ENCODE data around the gene PDILT.

PDILT gene

DNA sequence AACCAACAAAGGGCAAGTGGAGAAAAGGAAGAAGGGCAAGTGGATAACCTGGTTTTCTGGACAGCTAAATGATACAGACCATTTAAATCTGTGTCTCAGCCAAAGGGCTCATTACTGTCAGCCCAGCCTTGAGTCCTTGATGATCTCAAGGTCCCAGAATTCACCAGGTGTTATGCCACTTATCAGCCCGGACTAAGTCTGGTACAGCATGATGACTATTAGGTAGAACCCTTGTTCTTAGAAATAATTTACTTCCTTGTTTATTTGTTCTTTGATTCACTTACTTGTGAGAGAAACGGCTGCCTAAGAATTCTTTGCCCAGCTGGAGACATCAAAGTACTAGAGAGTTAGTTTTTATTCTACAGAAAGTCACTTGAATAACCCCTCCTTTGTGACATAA lies 3.5 kb downstream of the PDILT start:
- H3K9me3 ChIP-seq (ENCODE audit: low read length) = no peaks in the 10 kb centered on the region
- H3K36me3 ChIP-seq (ENCODE audit: insufficient read depth, low read length) = no peaks in the 10 kb centered on the region
- no peaks in the 10 kb centered on the region for H3K27me3 ChIP-seq (ENCODE audit: insufficient read depth, low read length)
- no peaks in the 10 kb centered on the region for H3F3A ChIP-seq (ENCODE audit: insufficient read depth, low read length)
- H3K4me2 ChIP-seq (ENCODE audit: low read length) = no peak overlapping the region
- H3K9me2 ChIP-seq (ENCODE audit: low read depth, low read length) = no peaks in the 10 kb centered on the region
- H3K4me3 ChIP-seq (ENCODE audit: low read depth, low read length, poor library complexity, severe bottlenecking) = no peak overlapping the region
- no peak for TF ChIP-seq EZH2 (IDR thresholded peaks at IDR 0.05; ENCODE audit: borderline replicate concordance, low read length)
- TF ChIP-seq, protein P1, sequence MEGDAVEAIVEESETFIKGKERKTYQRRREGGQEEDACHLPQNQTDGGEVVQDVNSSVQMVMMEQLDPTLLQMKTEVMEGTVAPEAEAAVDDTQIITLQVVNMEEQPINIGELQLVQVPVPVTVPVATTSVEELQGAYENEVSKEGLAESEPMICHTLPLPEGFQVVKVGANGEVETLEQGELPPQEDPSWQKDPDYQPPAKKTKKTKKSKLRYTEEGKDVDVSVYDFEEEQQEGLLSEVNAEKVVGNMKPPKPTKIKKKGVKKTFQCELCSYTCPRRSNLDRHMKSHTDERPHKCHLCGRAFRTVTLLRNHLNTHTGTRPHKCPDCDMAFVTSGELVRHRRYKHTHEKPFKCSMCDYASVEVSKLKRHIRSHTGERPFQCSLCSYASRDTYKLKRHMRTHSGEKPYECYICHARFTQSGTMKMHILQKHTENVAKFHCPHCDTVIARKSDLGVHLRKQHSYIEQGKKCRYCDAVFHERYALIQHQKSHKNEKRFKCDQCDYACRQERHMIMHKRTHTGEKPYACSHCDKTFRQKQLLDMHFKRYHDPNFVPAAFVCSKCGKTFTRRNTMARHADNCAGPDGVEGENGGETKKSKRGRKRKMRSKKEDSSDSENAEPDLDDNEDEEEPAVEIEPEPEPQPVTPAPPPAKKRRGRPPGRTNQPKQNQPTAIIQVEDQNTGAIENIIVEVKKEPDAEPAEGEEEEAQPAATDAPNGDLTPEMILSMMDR (IDR thresholded peaks at IDR 0.05; ENCODE audit: low read length) = no peak
- H3K4me1 ChIP-seq (ENCODE audit: insufficient read depth, low read length, severe bottlenecking) = no peaks in the 10 kb centered on the region
- H3K79me2 ChIP-seq (ENCODE audit: insufficient read depth, low read length) = no peaks in the 10 kb centered on the region
- H4K20me1 ChIP-seq (ENCODE audit: insufficient read depth, low read length) = no peaks in the 10 kb centered on the region
- H3K9ac ChIP-seq (ENCODE audit: low read length) = no peak overlapping the region
- H3K27ac ChIP-seq (ENCODE audit: low read depth, low read length, poor library complexity, severe bottlenecking) = no peak overlapping the region
- no peak overlapping the region for H2AFZ ChIP-seq (ENCODE audit: low read length)

GRCh38 chr16:20399185-20399584 lies 5.4 kb downstream of the PDILT start:
- no peak overlapping the region for H3K4me3 ChIP-seq (ENCODE audit: low read depth, low read length, poor library complexity, severe bottlenecking)
- H4K20me1 ChIP-seq (ENCODE audit: insufficient read depth, low read length) = no peaks in the 10 kb centered on the region
- no peaks in the 10 kb centered on the region for H3K79me2 ChIP-seq (ENCODE audit: insufficient read depth, low read length)
- H3K9me3 ChIP-seq (ENCODE audit: low read length) = no peaks in the 10 kb centered on the region
- no peaks in the 10 kb centered on the region for H3K9me2 ChIP-seq (ENCODE audit: low read depth, low read length)
- no peak overlapping the region for H2AFZ ChIP-seq (ENCODE audit: low read length)
- H3K4me2 ChIP-seq (ENCODE audit: low read length) = no peak overlapping the region
- H3K27ac ChIP-seq (ENCODE audit: low read depth, low read length, poor library complexity, severe bottlenecking) = no peak overlapping the region
- H3F3A ChIP-seq (ENCODE audit: insufficient read depth, low read length) = no peaks in the 10 kb centered on the region
- H3K27me3 ChIP-seq (ENCODE audit: insufficient read depth, low read length) = no peaks in the 10 kb centered on the region
- no peaks in the 10 kb centered on the region for H3K36me3 ChIP-seq (ENCODE audit: insufficient read depth, low read length)
- no peak overlapping the region for H3K9ac ChIP-seq (ENCODE audit: low read length)
- no peak for TF ChIP-seq EZH2 (IDR thresholded peaks at IDR 0.05; ENCODE audit: borderline replicate concordance, low read length)
- TF ChIP-seq, protein P1 (IDR thresholded peaks at IDR 0.05; ENCODE audit: low read length) = no peak
- no peaks in the 10 kb centered on the region for H3K4me1 ChIP-seq (ENCODE audit: insufficient read depth, low read length, severe bottlenecking)

- Histone ChIP-seq H3K36me3 (ENCODE audit: insufficient read depth, low read length) (no peaks in the 10 kb centered on the region), H3K27ac (ENCODE audit: low read depth, low read length, poor library complexity, severe bottlenecking) (no peak overlapping the region), H4K20me1 (ENCODE audit: insufficient read depth, low read length) (no peaks in the 10 kb centered on the region), H3K9me3 (ENCODE audit: low read length) (no peaks in the 10 kb centered on the region), H3K4me2 (ENCODE audit: low read length) (no peak overlapping the region), H3K9ac (ENCODE audit: low read length) (no peak overlapping the region), H3K9me2 (ENCODE audit: low read depth, low read length) (no peaks in the 10 kb centered on the region), H3F3A (ENCODE audit: insufficient read depth, low read length) (no peaks in the 10 kb centered on the region), H3K79me2 (ENCODE audit: insufficient read depth, low read length) (no peaks in the 10 kb centered on the region), H2AFZ (ENCODE audit: low read length) (no peak overlapping the region), H3K27me3 (ENCODE audit: insufficient read depth, low read length) (no peaks in the 10 kb centered on the region), H3K4me1 (ENCODE audit: insufficient read depth, low read length, severe bottlenecking) (no peaks in the 10 kb centered on the region), H3K4me3 (ENCODE audit: low read depth, low read length, poor library complexity, severe bottlenecking) (no peak overlapping the region)
- TF ChIP-seq, protein P1 (IDR thresholded peaks at IDR 0.05; ENCODE audit: low read length) = no peak
- TF ChIP-seq EZH2 (IDR thresholded peaks at IDR 0.05; ENCODE audit: borderline replicate concordance, low read length) = no peak
These were observed 5.9 kb downstream of the PDILT start for GRCh38 chr16:20398603-20399002.

All from OCI-LY1 (cell line).